ENCODE data around the gene ZBTB7A.

DNA sequence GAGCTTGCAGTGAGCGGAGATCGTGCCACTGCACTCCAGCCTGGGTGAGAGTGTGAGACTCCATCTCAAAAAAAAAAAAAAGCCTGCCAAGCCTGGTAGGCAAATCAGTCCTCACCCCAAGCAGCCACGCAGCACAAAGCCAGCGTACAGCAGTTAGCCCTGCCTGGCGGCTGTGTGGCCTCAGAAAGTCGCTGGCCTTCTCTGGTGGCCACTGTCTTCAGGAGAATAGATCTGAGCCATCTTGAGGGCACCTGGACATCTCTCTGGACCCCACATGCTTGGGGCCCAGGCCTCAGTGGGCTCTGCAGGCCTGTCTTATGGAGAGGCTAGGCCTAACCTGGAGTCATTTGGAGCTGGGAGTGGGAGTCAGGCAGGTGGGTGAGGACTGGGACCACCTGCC lies 36.1 kb downstream of the ZBTB7A start:
- TF ChIP-seq POLR2A (IDR thresholded peaks at IDR 0.05; ENCODE audit: low read depth, low read length) (no peak), MAFK (IDR thresholded peaks at IDR 0.05; ENCODE audit: low read depth, low read length) (no peak), RCOR1 (IDR thresholded peaks at IDR 0.05; ENCODE audit: insufficient replicate concordance, low read length) (no peak), MAZ (IDR thresholded peaks at IDR 0.05; ENCODE audit: borderline replicate concordance, low read depth, low read length) (no peak), CEBPB (IDR thresholded peaks at IDR 0.05; ENCODE audit: low read depth, low read length) (no peak), FOS (IDR thresholded peaks at IDR 0.05; ENCODE audit: low read depth, low read length) (no peak), RFX5 (IDR thresholded peaks at IDR 0.05; ENCODE audit: low read depth, low read length) (no peak), BHLHE40 (IDR thresholded peaks at IDR 0.05; ENCODE audit: low read depth, low read length) (no peak), RAD21 (IDR thresholded peaks at IDR 0.05; ENCODE audit: low read length) (no peak), MXI1 (IDR thresholded peaks at IDR 0.05; ENCODE audit: borderline replicate concordance, low read depth, low read length) (no peak)
- TF ChIP-seq, protein P1, sequence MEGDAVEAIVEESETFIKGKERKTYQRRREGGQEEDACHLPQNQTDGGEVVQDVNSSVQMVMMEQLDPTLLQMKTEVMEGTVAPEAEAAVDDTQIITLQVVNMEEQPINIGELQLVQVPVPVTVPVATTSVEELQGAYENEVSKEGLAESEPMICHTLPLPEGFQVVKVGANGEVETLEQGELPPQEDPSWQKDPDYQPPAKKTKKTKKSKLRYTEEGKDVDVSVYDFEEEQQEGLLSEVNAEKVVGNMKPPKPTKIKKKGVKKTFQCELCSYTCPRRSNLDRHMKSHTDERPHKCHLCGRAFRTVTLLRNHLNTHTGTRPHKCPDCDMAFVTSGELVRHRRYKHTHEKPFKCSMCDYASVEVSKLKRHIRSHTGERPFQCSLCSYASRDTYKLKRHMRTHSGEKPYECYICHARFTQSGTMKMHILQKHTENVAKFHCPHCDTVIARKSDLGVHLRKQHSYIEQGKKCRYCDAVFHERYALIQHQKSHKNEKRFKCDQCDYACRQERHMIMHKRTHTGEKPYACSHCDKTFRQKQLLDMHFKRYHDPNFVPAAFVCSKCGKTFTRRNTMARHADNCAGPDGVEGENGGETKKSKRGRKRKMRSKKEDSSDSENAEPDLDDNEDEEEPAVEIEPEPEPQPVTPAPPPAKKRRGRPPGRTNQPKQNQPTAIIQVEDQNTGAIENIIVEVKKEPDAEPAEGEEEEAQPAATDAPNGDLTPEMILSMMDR (conservative IDR thresholded peaks at IDR 0.05; ENCODE audit: low read depth, low read length) = no peak
- TF ChIP-seq, protein P2, sequence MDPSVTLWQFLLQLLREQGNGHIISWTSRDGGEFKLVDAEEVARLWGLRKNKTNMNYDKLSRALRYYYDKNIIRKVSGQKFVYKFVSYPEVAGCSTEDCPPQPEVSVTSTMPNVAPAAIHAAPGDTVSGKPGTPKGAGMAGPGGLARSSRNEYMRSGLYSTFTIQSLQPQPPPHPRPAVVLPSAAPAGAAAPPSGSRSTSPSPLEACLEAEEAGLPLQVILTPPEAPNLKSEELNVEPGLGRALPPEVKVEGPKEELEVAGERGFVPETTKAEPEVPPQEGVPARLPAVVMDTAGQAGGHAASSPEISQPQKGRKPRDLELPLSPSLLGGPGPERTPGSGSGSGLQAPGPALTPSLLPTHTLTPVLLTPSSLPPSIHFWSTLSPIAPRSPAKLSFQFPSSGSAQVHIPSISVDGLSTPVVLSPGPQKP (IDR thresholded peaks at IDR 0.05; ENCODE audit: borderline replicate concordance, low read depth, low read length) = no peak
